Fibroblast of mammary gland (primary cell): ENCODE results near the gene CDH1.

ENCODE experiments used
- DNase-seq: peaks from one replicate; pipeline ENCODE4 v3.0.0-alpha.2; 2010; ENCODE audit warnings: low read depth
- H3K4me3 ChIP-seq: 2 replicates; pipeline ENCODE4 v1.5.1; 2011; ENCODE audit warnings: low read depth, mild to moderate bottlenecking, low read length, moderate library complexity; ENCODE audit not compliant: control insufficient read depth
- CTCF ChIP-seq: conservative IDR thresholded peaks from 2 replicates; pipeline ENCODE4 v1.5.1; 2011; ENCODE audit warnings: low read depth, low read length, inconsistent platforms; ENCODE audit not compliant: control insufficient read depth, insufficient read depth

Gene CDH1

GRCh38 chr16:68857479-68857878 lies 120.4 kb downstream of the CDH1 start:
- no peak for DNase-seq
- no peak overlapping the region for H3K4me3 ChIP-seq
- TF ChIP-seq CTCF: no peak

- DNase-seq: no peak
- H3K4me3 ChIP-seq: no peak overlapping the region
- TF ChIP-seq CTCF: no peak
Observed at GRCh38 chr16:68859828-68860227, 122.7 kb downstream of the CDH1 start.

GRCh38 chr16:68860978-68861892 lies 124.1 kb downstream of the CDH1 start:
- H3K4me3 ChIP-seq: no peak overlapping the region
- no peak for TF ChIP-seq CTCF
- DNase-seq: no peak

GRCh38 chr16:68866933-68867332 lies 129.8 kb downstream of the CDH1 start:
- no peak for DNase-seq
- H3K4me3 ChIP-seq: no peak overlapping the region
- TF ChIP-seq CTCF: no peak

- H3K4me3 ChIP-seq: no peak overlapping the region
- no peak for DNase-seq
- no peak for TF ChIP-seq CTCF
Observed at GRCh38 chr16:68869492-68870088, 132.5 kb downstream of the CDH1 start.

- TF ChIP-seq CTCF: no peak
- no peak for DNase-seq
Observed at GRCh38 chr16:68873635-68874471, 136.8 kb downstream of the CDH1 start.

More at GRCh38 chr16:68873635-68874471, 136.8 kb downstream of the CDH1 start:
- H3K4me3 ChIP-seq: no peak overlapping the region
